ENCODE data around the gene CCDC97.
A peak's percentile ranks its signal among the peaks of the same experiment; 100 is the strongest.
"Not testable (repeated sequence)": the region's sequence is repeated elsewhere in the genome, so short reads cannot be mapped to it uniquely, and the experiment has no call there.

CCDC97 gene

DNA sequence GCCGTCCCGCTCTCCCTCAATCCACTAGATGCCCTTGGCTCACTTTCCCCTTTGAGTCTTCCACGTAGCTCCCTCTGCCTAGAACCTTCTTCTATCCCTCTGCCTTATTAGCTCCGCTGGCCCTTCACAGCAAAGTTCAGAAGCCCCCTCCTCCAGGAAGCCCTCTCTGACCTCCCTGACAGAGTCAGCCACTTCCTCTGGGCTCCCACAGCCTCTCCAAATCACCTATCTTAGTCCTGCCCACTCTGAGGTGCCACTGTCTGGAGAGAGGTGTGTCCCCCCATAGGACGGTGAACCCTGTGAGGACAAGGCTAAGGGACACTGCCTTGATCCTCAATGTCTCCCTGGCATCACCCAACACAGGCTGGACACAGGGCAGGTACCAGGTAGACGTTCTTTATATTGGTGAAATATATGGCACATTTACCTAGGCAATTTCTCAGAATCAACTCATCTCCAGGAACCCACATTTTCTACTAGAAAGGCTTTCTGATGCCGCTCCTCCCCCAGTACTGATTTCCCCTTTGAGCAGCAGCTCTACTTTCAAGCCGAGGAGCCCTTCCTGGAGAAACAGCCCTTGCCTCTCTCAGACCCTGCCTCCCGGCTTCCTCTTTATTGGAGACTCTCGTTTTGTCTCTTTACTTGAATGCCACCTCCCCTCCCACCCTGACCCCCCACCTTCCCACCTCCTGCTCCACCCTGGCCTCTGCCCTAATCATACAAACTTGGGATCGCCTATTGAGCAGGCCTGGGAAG lies 47.2 kb downstream of the CCDC97 start:
- no peak for DNase-seq (ENCODE audit: insufficient read length, low spot score)

DNA sequence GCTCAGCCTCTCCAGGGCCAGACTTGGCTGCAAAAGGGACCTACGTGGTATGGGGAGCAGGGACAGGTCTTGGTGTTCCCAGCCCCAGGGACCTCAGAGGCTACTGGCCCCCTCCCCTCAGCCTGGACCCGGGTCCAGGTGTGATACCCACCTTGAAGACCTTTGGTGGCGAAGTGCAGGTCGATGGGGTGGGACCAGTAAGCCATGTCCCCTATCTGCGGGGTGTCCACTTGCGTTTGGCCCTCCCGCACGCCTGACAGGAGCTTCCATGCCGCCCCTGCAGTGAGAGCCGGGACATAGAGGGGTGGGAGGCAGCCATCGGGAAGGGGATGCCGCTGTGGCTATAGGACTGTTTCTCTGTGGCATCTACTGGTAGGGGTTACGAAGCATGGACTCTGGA lies 47.8 kb downstream of the CCDC97 start:
- DNase-seq (ENCODE audit: insufficient read length, low spot score) (no peak), FAIRE-seq (no peak)

More for the DNA sequence above, 47.2 kb downstream of the CCDC97 start:
- no peak for FAIRE-seq

DNA sequence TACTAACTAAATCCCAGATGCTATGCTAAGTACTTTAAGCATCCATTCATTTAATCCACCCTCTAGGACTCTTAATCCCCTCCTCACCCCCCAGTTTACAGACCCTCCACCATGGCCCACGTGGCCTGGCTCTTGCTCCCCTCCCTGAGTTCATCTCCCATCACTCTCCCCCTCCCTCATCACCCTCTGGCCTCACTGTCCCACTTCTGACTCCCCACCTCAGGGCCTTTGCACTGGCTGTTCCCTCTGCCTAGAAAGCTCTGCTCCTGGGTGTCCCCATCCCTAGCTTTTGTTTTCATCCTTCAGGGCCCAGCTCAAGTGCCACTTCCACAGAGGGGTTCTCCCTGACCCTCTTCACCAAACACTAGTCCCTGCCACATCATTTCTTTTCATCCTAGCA lies 49.8 kb downstream of the CCDC97 start:
- FAIRE-seq = no peak
- no peak for DNase-seq (ENCODE audit: insufficient read length, low spot score)

DNA sequence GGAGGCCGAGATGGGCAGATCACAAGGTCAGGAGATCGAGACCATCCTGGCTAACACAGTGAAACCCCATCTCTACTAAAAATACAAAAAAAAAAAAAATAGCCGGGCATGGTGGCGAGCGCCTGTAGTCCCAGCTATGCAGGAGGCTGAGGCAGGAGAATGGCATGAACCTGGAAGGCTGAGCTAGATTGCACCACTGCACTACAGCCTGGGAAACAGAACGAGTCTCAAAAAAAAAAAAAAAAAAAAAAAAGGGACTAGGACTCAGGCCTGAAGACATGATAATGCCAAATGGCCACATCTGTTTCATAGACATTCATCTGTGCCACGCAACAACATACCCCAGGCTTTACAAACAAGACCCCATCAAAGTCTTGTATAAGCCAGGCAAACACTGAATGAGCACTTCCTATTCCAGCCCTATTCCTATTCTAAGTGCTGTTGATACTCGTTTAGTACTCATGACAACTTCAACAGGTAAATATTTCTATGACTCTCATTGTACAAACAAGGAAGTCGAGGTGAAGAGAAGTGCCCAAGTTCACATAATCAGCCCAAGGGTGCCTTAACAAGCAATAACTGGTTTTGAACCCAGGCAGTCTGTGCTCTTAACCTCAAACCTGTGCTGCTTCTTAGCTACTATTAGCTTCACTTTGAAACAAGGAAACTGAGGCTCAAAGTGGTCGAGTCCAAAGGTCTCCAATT lies 52.3 kb downstream of the CCDC97 start:
- FAIRE-seq (no peak), DNase-seq (ENCODE audit: insufficient read length, low spot score) (no peak)

DNA sequence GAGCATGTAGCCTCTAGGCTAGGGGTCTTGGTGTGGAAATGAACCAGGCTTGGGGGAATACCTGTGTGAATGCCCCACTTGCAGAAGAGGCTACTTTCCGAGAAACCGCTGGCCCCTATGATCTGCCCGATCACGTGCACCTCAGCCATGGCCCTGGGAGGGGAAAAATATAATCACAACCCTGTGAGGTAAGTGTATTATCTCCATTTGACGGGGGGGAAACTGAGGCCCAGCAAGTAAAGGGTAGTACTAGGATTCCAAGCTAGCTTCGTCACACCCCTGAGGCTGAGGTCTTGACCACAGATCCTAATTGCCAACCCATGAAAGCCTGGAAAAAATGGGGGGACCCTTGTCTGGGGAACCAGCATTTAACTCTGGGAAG lies 53.4 kb downstream of the CCDC97 start:
- no peak for FAIRE-seq

DNA sequence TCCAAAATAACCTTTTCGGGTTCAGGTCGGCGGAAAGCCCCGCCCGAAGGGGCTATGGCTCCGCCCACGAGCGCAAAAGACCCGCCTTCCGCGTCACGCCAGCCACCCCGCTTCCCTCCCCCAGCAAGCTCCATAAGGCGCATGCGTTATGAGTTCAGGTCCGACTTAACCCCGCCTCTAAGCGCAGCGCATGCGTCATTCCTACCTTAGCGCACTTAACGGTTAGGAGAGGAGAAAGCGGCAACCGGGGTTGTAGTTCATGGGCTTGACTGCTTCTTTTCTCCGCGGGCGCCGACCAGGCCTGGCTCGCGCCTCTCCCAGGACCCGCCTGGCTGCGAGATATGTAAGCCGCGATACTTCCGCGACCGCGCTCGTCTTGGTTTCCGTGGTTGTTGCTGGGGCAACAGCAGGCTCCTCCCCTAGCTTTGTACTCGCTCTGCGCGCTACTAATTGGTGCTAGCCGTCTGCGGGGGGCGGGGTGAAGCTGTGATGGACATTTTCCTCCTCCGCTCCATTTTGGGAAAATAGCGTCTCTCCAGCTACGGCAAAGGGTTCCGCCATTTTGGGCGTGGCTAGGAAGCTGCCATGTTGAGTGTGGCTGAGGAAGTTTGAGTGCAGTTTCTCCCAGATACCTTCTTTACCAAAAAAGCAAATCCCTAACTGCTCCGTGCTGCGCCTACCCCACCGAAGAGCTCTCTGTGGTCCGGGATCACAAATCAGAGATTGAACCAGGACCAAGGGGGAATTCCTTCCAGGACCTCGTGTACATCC lies 54.0 kb downstream of the CCDC97 start, which contains the start of gene B9D2:
TSS of gene B9D2 (minus strand) at position 397 of the 771 bp plus-strand sequence. CDS start 630 bp downstream, outside the sequence.
- DNase-seq (ENCODE audit: insufficient read length, low spot score) (peak; percentile 77), FAIRE-seq (peak; percentile 99)

More for the DNA sequence above, 53.4 kb downstream of the CCDC97 start:
- no peak for DNase-seq (ENCODE audit: insufficient read length, low spot score)

DNA sequence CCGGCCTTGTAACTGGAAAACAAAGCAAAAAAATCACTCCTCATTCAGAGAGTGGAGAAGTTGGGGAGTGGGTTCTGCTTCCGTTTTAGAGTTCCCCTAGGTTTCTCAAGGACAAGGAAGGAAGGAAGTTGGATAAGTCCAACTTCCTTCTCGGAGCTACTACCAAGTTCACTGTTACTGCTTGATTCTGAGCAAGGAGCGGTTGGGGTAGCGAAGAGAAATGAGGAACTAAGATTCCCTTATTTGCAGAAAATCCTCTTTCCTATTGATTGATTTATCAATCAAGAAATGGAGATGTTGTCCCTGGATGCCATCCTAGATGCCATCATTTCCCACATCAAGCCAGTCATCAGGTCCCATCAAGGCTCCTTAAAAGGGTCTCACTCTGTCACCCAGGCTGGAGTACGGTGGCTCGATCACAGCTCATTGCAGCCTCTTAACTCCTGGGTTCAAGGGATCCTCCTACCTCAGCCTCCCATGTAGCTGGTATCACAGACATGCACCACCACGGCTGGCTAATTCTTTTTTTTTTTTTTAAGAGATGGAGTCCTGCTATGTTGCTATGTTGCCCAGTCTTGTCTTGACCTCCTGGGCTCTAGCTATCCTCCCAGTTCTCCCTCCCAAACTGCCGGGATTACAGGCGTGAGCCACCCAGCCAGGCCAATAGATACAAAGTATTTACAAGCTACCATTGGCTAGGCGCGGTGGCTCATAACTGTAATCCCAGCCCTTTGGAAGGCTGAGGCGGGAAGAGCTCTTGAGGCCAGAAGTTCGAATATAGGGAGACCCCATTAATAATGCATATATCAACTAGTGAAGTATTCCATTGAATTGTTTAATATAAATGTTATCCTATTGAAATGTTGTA lies 54.8 kb downstream of the CCDC97 start:
- peak; percentile 14 for FAIRE-seq
- no peak for DNase-seq (ENCODE audit: insufficient read length, low spot score)

DNA sequence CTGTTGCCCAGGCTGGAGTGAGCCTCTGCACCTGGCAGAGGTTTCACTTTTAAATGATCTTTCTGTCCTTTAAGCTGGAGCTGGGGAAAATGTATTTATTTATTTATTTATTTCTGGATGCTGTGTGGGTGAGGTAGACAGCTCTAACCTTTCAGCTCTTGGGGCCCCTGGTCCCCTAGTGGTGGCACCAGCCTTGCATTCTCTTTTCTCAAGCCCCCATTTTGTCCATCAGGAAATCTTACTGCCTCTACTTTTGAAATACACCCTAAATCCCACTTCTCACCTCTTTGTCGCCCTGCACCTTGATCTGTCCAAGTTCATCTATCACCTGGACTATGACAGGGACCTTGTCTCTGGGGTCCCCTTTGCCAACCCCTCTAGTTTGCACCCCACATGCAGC lies 56.1 kb downstream of the CCDC97 start:
- DNase-seq (ENCODE audit: insufficient read length, low spot score) (no peak), FAIRE-seq (no peak)

DNA sequence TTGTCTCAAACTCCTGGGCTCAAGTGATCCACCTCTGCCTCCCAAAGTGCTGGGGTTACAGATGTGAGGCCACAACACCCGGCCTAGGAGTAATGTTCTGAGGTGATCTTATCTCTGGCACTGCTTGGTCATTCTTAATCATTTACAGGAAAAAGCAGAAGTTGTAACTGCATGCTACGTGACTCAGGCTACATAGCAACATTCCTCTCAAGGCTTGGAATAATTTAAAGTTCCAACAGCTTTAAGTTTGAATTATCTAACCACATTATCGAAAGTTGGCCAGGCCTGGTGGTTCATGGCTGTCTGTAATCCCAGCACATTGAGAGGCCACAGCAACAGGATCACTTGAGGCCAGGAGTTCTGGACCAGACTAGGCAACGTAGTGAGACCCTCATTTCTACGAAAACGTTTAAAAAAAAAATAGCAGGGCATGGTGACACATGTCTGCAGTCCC lies 57.9 kb downstream of the CCDC97 start:
- DNase-seq (ENCODE audit: insufficient read length, low spot score) (no peak), FAIRE-seq (peak; percentile 89)

DNA sequence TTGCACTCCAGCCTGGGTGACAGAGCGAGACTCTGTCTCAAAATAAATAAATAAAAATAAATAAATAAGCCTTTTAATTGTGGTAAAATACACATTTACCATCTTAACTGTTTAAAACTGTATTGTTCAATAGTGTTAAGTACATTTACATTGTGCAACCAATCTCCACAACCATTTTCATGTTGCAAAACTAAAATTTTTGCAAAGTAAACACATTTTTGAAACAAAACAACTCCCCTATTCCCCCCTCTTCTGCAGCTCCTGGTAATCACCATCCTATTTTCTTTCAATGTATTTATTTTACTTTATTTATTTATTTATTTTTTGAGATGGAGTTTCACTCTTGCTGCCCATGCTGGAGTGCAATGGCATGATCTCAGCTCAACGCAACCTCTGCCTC lies 59.8 kb downstream of the CCDC97 start:
- no peak for DNase-seq (ENCODE audit: insufficient read length, low spot score)
- FAIRE-seq = no peak

DNA sequence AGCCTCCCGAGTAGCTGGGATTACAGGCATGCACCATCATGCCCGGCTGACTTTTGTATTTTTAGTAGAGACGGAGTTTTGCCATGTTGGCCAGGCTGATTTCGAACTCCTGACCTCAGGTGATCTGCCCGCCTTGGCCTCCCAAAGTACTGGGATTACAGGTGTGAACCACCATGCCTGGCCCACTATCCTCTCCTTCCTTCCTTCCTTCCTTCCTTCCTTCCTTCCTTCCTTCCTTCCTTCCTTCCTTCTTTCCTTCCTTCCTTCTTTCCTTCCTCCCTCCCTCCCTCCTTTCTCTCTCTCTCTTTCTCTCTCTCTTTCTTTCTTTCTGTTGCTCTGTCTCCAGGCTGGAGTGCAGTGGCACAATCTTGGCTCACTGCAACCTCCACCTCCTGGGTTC lies 61.1 kb downstream of the CCDC97 start:
- DNase-seq (ENCODE audit: insufficient read length, low spot score); FAIRE-seq: not testable (repeated sequence)

DNA sequence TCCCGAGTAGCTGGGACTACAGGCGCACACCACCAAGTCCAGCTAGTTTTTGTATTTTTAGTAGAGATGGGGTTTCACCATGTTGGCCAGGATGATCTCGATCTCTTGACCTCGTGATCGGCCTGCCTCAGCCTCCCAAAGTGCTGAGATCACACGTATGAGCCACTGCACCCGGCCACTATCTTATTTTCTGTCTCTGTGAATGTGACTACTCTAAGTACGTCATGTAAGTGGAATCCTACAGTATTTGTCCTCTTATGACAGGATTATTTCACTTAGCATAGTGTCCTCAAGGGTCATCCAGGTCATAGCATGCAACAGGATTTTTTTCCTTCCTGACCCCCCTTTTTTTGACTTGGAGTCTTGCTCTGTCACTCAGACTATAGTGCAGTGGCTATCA lies 61.6 kb downstream of the CCDC97 start:
- no peak for FAIRE-seq
- DNase-seq (ENCODE audit: insufficient read length, low spot score) = no peak

DNA sequence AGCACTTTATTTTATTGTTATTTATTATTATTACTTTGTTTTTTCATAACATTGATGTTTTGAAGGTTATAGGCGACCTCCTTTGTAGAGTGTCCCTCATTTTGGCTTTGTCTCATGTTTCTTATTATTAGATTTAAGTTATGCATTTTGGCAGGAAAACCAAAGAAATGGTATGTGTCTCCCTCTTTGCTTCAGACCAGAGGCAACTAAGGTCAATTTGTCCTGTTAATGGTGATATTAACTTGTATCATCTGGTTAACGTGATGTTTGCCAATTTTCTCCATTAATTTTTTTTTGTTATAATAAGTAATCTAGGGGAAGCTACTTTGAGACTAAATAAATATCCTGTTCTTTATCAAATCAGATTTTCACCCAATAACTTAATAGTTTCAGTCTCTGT lies 62.5 kb downstream of the CCDC97 start:
- FAIRE-seq = no peak

DNA sequence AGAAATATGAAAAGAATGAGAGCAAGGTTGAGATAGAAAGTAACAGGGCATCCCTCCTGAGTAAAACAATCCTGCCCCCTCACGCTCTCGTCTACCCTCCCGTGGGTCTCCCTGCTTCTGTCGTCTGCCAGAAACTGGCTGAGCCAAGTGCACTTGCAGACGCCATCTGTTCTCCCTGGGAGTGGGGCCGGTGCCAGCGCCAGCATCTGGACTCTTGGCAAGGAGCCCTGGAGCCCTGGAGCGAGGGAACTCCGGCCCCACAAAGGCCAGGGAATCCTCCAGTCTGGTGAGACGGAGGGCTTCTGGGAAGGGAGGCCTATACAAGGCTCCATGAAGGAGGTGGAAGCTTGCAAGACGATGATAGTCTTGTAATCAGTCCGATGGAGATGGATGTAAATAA lies 64.0 kb downstream of the CCDC97 start:
- DNase-seq (ENCODE audit: insufficient read length, low spot score) (no peak), FAIRE-seq (no peak)

More for the DNA sequence above, 62.5 kb downstream of the CCDC97 start:
- DNase-seq (ENCODE audit: insufficient read length, low spot score) = no peak
